OCI-LY3 (cell line): ENCODE measurements around the gene ST14.

Source experiments
- CTCF ChIP-seq: fragments of 200-600, 300-600 bp; sonication (generic); IDR thresholded peaks from 2 replicates; pipeline ENCODE4 v1.5.1; 2014; ENCODE audit warnings: antibody characterized with exemption, low read length, low read depth
- EZH2phosphoT487 ChIP-seq: fragments of 200-600 bp; shearing (Covaris generic); IDR thresholded peaks from 2 replicates; pipeline ENCODE4 v1.6.1; 2018; ENCODE audit warnings: antibody characterized with exemption, mixed run types, low read depth

GRCh38 chr11:130159657-130160497 is at the start of gene ST14:
- TF ChIP-seq CTCF (no peak), EZH2phosphoT487 (no peak)
